GM19452 (cell line): ENCODE measurements around the gene FBRSL1.

Source experiments
- ATAC-seq: cut with Tn5 transposase; IDR thresholded peaks from one replicate; pipeline ENCODE4 v1.9.1; 2021; ENCODE audit not compliant: unreplicated experiment

Gene FBRSL1

DNA sequence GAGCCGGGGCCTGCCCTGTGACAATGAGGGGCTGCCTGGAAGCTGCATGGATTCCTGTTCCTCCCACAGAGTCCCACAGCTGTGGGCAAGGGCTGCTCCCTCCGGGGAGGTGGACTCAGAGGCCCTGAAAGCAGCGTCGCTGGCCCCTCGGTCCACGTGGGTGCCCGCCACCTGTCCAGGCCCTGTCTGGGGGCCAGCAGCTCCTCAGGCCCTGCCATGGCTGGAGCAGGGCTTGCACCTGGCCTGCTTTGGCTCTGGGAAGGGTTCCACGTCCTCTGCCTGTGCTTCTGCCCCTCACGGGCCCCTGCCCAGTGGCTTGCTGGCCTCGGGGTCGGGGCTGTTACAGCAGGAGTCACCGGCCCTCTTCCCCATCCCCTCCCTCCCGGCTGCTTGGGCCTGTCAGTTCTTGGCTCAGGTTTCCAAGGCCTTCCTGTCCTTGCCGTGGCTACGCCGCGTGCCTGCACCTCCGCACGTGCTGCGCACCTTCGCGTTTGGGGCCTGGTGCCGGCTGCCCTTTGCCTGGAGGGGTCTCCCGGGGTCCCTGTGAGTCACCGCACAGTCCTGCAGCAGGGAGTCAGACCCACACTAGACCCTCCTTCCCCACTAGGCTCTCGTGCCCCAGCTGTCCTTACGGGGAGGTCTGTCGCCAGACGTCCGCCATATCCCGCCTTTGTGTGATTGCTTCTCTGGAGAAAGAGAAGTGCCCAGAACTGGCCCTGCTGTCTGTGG is 5.8 kb downstream of the FBRSL1 start:
- no peak for ATAC-seq

DNA sequence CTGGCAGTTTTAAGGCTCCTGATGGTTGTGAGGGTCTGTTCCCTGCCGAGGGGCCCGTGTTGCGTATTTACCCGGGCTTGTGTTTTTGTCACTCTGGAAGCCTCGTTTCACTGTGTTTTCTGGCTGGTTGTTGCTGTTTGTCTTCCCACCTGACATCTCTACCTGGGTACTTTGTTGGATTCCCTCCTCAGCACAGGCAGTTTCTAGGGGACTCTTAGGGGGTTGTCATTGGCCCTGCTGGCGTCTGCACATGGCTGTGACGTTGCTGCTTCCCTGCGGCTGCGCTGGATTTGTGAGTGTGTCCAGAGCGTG is 6.4 kb downstream of the FBRSL1 start:
- no peak for ATAC-seq

DNA sequence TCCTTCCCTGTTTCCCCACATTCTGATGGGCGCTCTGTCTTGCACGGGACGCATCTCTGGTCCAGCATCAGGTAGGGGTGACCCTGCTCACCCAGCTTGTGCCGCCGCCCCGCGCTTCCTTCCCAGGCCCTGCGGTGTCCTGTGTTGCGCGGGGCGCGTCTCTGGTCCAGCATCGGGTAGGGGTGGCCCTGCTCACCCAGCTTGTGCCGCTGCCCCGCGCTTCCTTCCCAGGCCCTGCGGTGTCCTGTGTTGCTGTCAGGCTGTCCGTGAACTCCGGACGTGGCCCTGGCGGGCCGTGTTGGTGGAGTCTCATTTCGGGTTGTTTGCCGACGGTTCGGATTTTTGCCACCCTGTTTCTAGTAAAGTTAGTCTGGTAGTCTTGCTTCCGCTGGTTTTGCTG is 6.8 kb downstream of the FBRSL1 start:
- ATAC-seq: no peak

- ATAC-seq: no peak
Observed at GRCh38 chr12:132497514-132498405, 7.8 kb downstream of the FBRSL1 start.

DNA sequence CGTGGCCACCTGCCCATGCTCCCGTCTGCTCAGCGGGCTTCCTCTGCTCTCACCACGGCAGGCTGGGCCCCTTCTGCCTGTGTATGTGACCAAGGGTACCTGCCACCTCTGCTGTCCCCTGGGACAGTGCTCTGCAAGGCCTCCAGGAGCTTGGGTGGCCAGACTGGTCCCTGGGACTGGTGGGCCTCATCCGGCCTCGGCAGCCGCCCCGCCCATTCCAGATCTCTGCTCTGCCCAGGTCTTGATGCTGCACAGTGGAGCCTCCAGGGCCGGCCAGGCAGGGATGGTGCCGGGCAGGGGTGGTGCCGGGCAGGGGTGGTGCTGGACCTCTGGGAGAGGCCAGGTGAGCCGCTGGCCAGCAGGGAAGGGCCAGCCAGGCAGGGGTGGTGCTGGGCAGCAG is 9.0 kb downstream of the FBRSL1 start:
- no peak for ATAC-seq

- ATAC-seq: no peak
Observed at GRCh38 chr12:132500142-132500855, 10.3 kb downstream of the FBRSL1 start.

DNA sequence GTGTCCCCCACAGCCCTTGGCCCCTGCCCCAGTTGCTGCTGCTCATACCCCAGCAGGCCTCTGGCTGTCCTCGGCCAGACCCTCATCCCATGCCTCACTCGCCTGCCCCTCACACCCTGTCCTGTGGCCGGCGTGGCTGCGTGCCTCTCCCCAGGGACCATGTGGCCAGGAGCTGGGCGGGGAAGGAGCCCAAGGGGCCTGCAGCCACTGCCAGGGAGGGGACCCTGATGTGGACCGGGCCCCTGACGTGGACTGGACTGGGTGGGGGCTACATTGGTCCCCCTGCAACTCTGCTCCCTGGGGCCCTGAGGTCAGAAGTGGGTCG is 10.9 kb downstream of the FBRSL1 start:
- ATAC-seq: no peak

GRCh38 chr12:132501204-132501940 is 11.4 kb downstream of the FBRSL1 start:
- ATAC-seq: no peak

GRCh38 chr12:132502149-132502881 is 12.4 kb downstream of the FBRSL1 start:
- ATAC-seq: no peak

GRCh38 chr12:132502882-132503193 is 12.9 kb downstream of the FBRSL1 start:
- ATAC-seq: no peak

- no peak for ATAC-seq
Observed at GRCh38 chr12:132503618-132504204, 13.8 kb downstream of the FBRSL1 start.

GRCh38 chr12:132505105-132505851 is 15.3 kb downstream of the FBRSL1 start:
- no peak for ATAC-seq

- ATAC-seq: no peak
Observed at GRCh38 chr12:132505852-132506219, 15.9 kb downstream of the FBRSL1 start.

DNA sequence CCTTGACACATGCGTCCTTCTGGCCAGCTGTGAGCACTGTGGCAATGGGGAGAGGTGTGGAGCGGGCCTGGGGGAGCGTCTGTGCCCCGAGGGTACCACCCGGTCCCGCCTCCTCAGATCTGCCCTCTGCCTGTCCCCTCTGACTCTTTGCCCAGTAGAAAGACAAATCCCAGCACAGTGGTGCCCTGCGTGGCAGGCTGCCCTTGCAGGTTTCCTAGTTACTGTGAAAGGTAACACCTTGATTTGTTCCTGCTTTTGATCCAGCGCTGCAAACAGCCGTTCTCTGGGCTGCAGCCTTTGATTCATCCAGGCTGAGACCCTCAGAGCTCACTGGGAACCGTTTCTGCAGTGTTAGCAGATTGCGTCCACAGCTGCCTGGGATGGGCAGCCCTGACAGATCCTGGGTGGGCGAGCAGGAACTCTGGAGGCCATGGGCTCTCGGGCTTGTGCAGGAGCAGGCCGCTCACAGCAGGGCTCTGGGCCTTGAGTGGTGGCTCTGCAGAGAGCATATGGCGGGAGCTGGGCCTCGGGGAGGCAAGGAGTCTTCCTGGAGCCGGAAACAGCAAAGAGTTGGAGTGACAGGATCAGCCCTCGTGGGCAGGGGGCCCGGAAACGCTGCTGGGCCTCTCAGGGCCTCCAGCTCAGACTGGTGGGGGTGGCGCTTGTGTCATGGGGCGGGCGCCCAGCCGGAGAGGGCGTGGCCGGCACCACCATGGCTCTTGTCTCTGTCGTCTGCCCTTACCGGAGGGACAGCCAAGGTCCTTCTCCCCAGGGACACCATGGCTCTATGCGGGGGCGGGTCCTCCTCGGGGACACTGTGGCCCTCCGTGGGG is 16.6 kb downstream of the FBRSL1 start:
- ATAC-seq: no peak

- no peak for ATAC-seq
Observed at GRCh38 chr12:132507161-132507538, 17.2 kb downstream of the FBRSL1 start.

DNA sequence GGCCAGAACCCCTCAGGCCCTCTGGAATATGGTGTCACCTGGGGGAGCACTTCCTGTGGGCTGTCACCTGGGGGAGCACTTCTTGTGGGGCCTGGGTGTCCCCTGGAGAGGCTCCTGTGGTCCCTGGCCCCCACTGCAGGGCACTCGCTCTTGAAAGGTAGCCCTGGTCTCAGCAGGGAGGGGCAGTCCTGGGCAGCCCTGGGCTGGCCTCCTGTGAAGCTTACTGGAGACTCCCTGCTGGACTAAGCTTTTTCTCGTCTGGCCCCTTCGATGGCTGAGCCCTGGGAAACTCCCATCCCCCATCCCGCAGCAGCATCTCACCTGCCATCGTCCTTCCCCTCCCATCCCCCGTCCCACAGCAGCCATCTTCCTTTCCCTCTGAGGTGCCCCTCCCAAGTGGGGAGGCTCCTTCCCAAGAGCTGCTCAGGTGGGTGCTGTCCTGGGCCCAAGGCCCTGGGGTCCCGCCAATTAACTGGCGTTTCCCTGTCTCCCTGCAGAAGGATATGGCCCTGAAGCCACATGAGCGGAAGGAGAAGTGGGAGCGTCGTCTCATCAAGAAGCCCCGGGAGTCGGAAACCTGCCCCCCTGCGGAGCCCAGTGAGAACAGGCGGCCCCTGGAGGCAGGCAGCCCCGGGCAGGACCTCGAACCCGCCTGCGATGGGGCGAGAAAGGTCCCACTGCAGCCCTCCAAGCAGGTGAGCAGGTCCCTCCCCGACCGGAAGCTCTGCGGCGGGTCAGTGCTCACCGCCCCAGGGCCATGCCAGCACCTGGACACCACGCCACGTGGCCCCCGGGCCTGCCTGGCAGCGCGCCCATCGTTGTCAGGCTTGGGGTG is 17.9 kb downstream of the FBRSL1 start:
- no peak for ATAC-seq

- ATAC-seq: no peak
Observed at GRCh38 chr12:132508491-132508740, 18.5 kb downstream of the FBRSL1 start.
